WTC11 (cell line): ENCODE measurements around the gene STX2.

Experiments used
- CBFB ChIP-seq: sonication (generic); formaldehyde crosslinking; IDR thresholded peaks from 2 replicates; pipeline ENCODE4 v1.8.1; 2022; ENCODE audit warnings: mild to moderate bottlenecking, low read depth, missing genetic modification reagents
- JUN ChIP-seq: sonication (generic); formaldehyde crosslinking; IDR thresholded peaks from 2 replicates; pipeline ENCODE4 v1.8.0; 2023; ENCODE audit warnings: mild to moderate bottlenecking, missing genetic modification reagents
- MXD4 ChIP-seq: fragments of 250-450 bp; sonication (Bioruptor Pico); IDR thresholded peaks from 2 replicates; pipeline ENCODE4 v1.8.0; 2021; ENCODE audit warnings: mild to moderate bottlenecking, moderate library complexity, borderline replicate concordance
- NR2C2 ChIP-seq: sonication (generic); formaldehyde crosslinking; IDR thresholded peaks from 2 replicates; pipeline ENCODE4 v1.8.0; 2022; ENCODE audit warnings: mild to moderate bottlenecking, missing genetic modification reagents
- TP53 ChIP-seq: sonication (generic); formaldehyde crosslinking; IDR thresholded peaks from 2 replicates; pipeline ENCODE4 v1.8.1; 2023; ENCODE audit warnings: mild to moderate bottlenecking, missing genetic modification reagents
- ZNF263 ChIP-seq: sonication (generic); formaldehyde crosslinking; IDR thresholded peaks from 2 replicates; pipeline ENCODE4 v1.8.1; 2022; ENCODE audit warnings: low read depth, mild to moderate bottlenecking, moderate library complexity, missing genetic modification reagents
- TF ChIP-seq, protein P1 (sequence below): sonication (generic); formaldehyde crosslinking; IDR thresholded peaks from 2 replicates; pipeline ENCODE4 v1.8.1; 2023; ENCODE audit warnings: mild to moderate bottlenecking, missing genetic modification reagents, moderate library complexity
- TF ChIP-seq, protein P2 (sequence below): fragments of 200-600 bp; IDR thresholded peaks from 2 replicates; pipeline ENCODE4 v1.8.0; 2022; ENCODE audit warnings: antibody characterized with exemption
- TF ChIP-seq, protein P3 (sequence below): sonication (generic); formaldehyde crosslinking; IDR thresholded peaks from 2 replicates; pipeline ENCODE4 v1.8.0; 2023; ENCODE audit warnings: missing genetic modification reagents

DNA sequence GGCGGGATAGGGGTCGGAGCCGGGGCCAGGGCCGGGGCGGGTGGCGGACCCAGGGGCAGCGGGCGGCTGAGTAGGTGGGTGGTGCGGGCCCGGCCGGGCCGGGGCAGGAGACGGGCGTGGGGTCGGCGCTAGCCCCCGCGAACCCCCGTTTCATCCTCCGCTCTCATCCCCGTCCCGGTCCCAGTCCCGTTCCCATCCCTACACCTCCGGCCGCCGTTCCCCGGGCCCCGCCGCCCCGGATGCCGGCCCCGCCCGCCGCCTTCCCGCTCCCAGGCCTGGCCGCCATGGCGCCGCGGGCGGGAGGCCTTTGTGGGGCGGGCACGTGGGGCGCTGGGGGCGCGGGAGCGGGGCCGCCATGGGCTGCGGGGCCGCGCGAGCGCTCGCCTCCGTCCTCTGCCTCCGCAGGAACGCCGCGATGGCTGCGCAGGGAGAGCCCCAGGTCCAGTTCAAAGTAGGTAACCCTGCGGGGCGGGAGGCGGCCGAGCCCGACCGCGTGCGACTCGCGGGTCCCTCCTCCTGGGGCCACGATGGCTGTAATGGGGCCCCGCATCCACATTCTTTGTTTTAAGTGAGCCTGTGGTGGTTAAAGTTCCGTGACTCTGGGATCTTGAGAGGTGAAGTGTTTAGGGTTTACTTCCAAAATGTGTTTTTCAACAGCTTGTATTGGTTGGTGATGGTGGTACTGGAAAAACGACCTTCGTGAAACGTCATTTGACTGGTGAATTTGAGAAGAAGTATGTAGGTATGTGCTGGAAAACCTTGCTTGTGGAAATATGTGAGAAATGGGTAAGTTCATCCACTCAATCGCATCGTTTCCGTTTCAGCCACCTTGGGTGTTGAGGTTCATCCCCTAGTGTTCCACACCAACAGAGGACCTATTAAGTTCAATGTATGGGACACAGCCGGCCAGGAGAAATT, 33.4 kb upstream of the STX2 start:
- TF ChIP-seq, protein P1, sequence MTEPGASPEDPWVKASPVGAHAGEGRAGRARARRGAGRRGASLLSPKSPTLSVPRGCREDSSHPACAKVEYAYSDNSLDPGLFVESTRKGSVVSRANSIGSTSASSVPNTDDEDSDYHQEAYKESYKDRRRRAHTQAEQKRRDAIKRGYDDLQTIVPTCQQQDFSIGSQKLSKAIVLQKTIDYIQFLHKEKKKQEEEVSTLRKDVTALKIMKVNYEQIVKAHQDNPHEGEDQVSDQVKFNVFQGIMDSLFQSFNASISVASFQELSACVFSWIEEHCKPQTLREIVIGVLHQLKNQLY (CRISPR knock-in tag) = no peak
- TF ChIP-seq, protein P2, sequence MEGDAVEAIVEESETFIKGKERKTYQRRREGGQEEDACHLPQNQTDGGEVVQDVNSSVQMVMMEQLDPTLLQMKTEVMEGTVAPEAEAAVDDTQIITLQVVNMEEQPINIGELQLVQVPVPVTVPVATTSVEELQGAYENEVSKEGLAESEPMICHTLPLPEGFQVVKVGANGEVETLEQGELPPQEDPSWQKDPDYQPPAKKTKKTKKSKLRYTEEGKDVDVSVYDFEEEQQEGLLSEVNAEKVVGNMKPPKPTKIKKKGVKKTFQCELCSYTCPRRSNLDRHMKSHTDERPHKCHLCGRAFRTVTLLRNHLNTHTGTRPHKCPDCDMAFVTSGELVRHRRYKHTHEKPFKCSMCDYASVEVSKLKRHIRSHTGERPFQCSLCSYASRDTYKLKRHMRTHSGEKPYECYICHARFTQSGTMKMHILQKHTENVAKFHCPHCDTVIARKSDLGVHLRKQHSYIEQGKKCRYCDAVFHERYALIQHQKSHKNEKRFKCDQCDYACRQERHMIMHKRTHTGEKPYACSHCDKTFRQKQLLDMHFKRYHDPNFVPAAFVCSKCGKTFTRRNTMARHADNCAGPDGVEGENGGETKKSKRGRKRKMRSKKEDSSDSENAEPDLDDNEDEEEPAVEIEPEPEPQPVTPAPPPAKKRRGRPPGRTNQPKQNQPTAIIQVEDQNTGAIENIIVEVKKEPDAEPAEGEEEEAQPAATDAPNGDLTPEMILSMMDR = no peak
- no peak for TF ChIP-seq CBFB
- TF ChIP-seq JUN (CRISPR knock-in tag) = peak; percentile 46; the same call in 1 of the 2 replicates
- TF ChIP-seq NR2C2 (CRISPR knock-in tag) = no peak
- no peak for TF ChIP-seq MXD4
- TF ChIP-seq, protein P3, sequence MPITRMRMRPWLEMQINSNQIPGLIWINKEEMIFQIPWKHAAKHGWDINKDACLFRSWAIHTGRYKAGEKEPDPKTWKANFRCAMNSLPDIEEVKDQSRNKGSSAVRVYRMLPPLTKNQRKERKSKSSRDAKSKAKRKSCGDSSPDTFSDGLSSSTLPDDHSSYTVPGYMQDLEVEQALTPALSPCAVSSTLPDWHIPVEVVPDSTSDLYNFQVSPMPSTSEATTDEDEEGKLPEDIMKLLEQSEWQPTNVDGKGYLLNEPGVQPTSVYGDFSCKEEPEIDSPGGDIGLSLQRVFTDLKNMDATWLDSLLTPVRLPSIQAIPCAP (CRISPR knock-in tag) = no peak
- no peak for TF ChIP-seq ZNF263 (CRISPR knock-in tag)
- TF ChIP-seq TP53 (CRISPR knock-in tag) = no peak
